NCI-H2081 (cell line): ENCODE measurements around the gene ACER3.
A peak's percentile ranks its signal among the peaks of the same experiment; 100 is the strongest.
"Not testable (repeated sequence)": the region's sequence is repeated elsewhere in the genome, so short reads cannot be mapped to it uniquely, and the experiment has no call there.

Experiments used
- DNase-seq, 2 experiments: peaks; one replicate each; lab custom pipeline; 2025; lab: John Stamatoyannopoulos, UW

ACER3 gene

DNA sequence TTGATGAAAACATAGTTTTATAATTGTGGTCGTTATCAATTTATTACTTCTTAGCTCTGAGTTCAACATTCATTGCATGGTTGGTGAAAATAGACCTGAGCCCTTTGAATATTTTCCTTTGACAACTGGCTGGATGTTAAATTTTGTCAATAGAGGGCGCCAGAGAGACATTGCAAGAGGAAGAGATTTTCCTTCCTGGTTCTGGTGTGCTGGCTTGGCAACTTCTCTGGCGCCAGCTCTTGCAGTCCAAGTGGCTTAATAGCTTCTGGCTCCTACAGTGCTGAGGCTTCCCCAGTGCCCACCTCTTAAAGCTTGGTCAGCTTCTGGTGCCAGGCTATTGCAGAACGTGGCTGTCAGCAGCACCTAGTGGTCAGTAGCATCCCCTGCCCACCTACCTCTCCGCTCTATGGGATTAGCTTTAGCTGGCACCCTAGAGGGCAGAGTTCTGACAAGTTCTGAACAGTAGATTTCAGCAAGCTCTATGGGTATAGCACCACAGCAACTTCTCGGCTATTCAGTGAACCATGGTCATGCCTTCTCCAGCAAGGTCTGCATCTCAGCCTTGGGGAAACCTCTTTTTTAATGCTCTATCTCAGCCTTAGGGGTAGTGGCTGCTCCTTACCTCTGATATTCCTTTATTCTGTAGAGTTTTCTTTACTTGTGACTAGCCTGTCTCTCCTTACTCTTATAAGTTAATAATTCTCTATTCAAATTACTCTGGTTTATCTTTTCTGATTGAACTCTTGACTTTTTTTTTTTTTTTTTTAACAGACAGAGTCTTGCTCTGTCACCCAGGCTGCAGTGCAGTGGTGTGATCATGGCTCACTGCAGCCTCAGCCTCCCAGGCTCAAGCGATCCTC is 59.4 kb downstream of the ACER3 start:
- DNase-seq, result peak; percentile 88 to 89

DNA sequence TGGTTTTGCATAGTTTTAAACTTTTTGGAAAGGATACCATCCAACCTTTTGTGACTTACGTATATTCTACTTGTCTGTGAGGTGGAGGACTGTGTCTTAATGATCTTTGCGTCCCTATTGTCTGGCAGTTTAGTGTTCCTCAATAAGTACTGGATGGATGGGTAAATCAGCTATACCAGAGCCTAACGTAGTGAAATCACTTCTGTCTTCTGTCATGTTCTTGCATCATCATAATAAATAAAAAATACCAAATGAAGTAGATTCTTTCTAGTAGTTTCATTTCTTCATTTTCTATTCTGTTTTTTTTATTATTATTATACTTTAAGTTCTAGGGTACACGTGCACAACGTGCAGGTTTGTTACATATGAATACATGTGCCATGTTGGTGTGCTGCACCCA is 66.4 kb downstream of the ACER3 start:
- no peak for DNase-seq

DNA sequence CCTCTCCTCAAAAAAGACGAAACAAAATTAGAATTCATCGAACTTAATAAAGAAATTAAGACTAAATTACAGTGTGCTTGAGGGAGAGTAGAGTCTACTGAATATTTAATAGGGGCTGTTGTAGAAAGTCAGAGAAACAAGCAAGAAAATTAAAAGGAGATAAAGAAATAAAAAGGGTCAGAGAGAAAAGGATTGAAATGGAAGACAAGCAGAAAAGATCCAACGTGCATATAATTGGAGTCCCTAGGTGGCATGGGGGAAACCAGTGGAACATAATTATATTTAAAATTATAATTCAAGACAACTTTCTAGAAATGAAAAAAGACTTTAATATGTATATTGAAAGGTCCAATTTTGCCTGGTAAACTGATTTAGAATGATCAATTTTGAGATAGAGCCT is 74.3 kb downstream of the ACER3 start:
- DNase-seq, result no peak

DNA sequence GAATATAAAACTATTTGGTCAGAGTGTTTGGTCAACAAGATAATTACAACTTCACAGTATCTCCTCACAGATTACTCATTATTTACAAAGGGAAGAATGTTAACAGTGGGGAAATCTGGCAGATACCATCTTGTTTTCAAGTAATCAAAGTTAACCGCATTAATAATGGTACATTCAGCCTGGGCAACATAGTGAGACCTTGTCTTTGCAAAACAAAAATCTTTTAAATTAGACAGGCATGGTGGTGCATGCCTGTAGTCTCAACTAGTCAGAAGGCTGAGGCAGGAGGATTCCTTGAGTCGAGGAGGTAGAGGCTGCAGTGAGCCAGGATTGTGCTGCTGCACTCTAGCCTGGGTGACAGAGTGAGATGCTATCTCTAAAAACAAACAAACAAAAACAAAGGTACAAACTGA is 78.5 kb downstream of the ACER3 start:
- DNase-seq, result no peak

DNA sequence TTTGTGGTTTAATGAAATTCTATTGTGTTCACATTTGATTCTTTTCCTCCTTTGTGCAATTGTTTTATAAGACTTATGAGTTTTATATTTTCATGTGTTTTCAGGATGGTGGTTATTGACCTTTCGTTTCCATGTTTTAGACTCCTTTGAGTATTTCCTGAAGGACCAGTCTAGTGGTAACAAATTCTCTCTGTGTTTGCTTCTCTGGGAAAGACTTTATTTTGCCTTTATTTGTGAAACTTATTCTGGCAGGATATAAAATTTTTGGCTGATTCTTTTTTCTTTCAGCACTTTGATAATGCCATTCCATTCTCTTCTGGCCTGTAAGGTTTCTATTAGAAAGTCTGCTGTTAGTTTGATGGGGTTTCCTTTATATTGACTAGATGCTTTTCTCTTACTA is 83.5 kb downstream of the ACER3 start:
- no peak for DNase-seq

DNA sequence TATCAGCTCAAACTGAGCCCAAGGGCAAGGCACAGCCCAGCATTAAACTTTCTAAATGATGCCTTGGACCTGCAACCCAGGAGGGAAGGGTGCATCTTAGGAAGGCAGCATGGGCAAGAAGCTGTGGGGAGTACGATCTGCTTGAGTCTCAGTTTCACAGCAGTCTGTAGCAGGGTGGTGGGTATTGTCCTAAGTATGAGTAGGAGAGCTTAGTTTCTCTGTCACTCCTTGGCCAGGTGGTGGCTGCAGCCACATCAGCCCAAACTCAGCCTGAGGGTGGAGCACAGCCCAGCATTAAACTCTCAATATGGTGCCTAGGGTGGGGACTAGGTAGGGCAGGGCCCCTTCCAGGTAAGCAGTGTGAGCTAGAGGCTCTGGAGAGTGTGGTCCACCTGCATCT is 85.5 kb downstream of the ACER3 start:
- DNase-seq, result no peak

DNA sequence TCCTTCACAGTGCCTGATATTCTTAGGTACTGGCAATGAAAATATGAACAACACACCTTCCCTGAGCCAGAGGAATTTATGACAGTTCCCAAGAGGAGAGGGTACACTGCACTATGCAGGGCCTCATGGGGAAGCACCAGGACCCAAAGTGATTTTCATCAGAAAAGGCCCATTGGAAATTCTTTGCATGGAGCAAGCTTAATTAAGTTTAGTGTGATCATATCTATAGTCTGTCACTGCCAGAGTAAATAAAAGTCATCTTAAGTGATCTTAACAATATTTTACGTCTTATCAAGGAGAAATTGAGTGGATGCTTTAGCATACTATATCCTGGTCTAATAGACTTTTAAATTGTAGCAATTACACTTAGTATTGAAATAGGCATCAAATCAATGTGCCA is 86.5 kb downstream of the ACER3 start:
- DNase-seq, result no peak

DNA sequence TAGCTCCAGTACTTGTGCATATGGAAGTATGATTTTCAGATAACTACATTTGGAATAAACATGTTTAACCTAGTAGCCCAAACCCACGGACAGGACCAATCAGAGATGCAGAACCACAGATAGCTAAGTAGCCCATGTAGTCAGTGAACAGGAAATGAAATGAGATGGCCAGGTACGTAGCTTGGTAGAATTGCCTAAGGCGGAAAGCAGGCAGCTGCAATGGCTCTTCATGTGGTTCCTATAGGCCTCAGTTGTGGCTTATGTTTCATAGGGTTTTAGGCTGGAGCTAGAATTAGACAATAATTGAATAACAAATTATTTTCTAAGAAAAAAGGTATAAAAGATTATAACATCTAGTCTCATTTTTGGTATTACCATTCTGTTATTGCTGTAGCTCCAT is 87.1 kb downstream of the ACER3 start:
- DNase-seq, result no peak

DNA sequence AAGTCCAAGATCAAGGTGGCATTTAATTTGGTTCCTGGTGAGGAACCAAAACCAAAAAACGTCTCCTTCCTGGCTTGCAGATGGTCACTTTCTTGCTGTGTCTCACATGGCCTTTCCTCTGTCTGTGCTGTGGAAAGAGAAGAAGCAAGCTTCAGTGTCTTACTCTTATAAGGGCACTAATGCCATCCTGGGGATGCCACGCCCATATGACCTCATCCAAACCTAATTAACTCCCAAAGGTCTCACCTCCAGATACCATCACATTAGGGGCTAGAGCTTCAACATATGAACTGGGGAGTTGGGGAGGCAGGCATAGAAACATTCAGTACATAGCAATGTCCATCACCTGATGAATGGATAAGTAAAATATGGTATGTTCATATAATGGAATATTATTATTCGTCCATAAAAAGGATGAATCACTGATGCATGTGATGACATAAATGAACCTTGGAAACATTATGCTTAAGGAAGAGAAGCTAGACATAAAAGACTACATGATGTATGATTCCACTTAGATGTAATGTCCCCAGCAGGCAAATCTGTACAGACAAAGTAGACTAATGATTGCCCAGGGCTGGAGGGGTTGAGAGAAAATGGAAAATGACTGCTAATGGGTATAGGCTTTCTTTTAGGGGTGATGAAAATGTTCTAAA is 94.9 kb downstream of the ACER3 start:
- no peak for DNase-seq

DNA sequence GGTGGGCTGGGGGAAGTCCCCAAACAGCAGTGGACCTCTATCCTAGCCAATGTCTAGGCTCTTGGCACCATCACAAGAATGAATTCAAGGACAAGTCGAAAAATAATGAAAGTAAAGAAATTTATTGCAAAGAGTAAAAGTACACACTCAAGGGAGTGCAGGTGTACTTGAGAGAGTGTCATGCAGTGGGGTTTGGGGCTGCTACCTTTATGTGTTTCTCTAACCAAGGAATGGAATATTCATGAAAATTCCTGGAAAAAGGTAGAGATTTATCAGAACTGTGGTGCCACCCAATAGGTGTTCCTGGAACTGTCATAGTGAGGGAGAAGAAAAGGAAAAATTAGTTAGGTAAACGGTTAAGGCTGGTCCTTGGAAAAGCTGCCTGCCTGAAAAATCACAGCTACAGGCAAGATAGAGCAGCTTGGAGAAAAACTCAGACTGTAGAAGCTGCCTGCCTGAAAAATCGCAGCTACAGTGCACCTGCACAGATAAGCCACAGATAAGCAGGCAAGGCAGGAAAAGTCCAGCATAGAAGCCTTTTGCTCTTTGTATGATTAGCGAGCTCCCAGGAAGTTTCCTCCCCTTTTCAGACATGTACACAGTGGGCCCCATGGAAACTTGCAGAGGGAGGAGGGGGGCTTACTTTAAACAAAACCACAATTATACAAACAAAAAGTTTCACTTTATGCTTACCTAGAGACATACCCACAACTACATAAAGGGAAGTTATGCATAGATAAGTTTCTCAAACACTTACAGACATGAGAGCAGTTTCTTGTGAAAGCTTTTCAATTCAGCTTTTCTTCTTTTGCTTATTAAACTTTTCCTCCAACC is 102.1 kb downstream of the ACER3 start:
- no peak for DNase-seq

DNA sequence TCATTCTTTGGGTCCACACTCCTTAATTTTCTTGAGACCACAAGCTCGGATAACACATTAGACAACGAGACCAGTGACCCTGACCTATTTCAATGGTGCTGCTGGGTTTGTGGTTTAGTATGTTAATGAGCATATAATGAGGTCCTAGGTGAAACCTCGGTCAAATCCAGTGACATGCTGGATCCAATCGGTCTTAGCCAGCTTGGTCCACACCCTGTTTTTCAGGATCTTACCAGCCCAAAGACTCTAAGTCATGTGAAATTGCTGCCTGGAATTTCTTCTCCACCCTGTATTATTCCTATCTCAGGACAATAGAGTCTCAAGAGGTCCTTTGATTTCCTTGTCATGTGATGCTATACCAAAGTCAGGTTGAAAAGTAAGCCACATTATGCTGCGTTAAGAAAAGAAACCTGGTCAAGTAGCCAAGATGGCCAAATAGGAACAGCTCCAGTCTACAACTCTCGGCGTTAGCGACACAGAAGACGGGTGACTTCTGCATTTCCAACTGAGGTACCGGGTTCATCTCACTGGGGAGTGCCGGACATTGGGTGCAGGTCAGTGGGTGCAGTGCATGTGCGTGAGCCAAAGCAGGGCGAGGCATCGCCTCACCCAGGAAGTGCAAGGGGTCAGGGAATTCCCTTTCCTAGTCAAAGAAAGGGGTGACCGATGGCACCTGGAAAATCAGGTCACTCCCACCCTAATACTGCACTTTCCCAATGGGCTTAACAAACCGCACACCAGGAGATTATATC is 102.9 kb downstream of the ACER3 start:
- not testable (repeated sequence) for DNase-seq

DNA sequence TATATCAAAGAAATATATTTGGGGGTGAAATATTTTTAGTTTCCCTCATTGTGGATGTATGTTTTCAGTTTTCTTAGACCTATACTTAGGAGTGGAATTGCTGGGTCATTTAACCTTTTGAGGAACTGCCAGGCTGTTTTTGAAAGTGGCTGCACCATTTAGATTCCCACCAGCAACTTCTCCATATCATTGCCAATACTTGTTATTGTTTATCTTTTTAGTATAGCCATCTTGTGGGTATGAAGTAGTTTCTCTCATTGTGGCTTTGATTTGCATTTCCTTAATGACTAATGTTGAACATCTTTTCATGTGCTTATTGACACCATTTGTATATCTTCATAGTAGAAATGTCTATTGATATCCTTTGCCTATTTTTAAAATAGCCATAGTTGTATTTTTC is 111.3 kb downstream of the ACER3 start:
- no peak for DNase-seq

DNA sequence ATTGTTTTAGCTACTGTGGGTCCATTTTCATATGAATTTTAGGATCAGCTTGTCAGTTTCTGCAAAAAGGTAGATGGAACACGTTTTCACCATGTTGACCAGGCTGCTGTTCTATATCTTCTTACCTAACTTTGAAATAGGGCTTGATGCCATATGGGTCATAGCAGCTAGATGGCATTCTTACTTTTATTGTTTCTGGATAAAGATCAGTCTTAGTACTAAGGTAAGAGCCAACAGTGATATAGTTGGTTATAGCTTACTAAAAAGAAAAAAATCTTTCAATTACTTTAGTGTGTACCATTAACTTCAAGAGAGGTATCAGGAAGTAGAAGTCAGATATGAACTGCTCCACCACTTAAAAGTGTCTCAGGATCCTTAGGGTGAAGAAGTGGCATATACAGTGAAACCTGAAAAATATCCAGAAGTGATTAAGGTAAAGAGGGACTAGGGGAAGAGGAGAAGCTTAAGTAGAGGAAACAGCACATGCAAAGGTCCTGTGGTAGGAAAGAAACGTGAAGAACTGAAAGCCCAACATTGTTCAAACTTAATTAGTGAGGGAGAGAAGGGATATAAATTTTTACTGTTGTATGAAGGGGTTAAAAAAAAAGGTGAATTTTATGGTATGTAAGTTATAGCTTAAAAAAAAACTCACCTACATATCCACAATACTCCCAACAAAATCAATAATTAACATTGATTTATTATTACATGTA is 113.6 kb downstream of the ACER3 start:
- DNase-seq, result no peak

DNA sequence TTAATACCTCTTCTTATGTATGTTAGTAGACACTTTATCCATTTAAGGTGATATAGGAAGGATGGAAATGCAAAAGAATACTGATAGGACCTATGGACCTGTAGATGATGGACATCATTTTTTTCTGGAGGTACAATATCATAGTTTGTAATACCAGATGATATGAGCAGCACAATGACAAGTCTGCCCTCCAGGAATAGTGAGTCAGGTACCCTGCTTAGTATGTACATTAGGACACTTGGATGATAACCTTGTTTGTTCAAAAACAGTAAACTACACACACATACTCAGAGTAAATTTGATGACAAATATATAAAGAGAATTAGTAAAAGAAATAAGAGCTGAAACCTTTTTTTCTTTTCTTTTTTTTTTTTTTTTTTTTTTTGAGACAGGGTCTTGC is 114.8 kb downstream of the ACER3 start:
- DNase-seq, result no peak

DNA sequence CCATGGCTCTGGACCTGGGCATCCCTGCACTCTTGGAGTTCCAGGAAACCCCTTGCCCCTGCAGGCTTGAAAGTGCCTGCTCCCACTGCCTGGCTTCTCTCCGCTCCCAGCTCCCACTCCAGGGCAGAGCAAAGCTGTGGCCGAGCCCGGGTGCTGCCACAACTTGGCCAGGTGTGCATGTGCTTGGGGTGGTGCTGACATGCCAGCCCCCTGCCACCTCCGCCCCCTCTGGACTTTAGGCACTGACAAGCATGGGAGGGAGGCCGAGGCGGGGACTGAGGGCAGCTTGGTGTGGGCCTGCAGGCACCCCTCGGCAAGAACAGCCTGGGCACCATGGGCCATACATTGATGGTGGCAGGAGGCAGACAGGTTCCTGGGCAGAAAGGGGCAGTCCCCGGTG is 117.1 kb downstream of the ACER3 start:
- DNase-seq, result no peak

DNA sequence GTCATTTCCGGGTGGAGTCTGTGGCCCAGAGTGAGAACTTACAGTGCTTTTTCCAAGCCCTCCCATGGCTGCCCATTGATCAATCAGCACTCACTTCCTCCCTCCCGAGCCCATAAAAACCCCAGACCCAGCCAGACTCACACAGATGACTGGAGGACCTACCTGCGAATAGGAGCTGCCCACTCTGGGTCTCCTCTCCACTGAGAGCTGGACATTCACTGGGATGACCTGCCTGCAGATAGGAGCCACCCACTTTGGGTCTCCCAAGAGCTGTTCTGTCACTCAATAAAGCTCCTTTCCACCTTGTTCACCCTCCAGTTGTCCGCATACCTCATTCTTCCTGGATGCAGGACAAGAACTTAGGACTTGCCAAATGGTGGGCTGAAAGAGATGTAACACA is 117.5 kb downstream of the ACER3 start:
- DNase-seq, result no peak

DNA sequence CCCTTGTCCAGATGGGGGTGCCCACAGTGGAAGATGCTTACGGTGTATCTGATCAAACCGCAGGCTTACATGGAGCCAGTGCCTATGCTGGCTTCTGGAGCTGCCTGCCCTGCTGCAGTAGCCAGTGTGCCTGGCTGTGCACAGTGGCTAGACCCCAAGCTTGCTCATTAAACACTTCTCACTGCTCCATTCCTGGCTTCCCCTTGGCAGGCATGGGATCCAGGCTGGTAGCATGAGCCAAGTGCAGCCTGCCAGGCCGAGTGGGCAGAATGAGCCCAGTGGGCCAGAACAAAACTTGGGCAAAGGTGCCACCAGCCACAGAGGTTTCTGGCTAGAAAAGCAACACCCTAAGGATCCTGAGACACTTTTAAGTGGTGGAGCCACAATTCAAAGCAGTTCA is 118.1 kb downstream of the ACER3 start:
- DNase-seq, result no peak

DNA sequence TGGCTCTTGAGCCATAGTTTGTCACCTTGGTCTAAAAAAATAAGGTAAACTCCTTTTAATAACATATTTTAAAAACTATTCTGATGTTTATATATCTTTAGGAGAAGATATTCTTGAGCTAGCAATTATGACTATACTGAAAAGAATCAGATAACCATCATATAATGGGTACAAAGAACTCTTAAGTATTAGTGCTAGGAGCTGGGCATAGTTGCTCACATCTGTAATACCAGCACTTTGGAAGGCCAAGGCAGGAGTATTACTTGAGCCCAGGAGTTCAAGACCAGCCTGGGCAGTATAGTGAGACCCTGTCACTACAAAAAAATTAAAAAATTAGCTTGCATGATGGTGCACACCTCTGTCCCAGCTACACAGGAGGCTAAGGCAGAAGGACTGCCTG is 119.5 kb downstream of the ACER3 start:
- DNase-seq, result no peak

DNA sequence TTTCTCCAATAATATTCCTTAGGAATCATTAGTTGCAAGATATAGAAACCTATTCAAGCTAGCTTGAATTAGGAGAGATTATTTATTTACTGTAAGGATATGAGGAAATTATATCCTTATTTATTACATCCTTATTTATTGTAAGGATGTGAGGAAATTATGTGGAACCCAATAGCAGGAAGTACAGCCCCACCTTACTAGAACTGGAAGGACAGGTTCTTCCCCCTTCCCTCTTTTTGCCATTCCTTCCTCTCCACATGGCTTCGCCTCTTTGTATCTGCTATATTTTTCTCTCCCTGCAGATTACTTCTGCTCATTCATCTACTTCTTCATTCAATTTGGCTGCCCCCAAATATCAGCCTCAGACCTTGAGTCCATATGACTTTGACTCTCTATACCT is 124.0 kb downstream of the ACER3 start:
- no peak for DNase-seq

DNA sequence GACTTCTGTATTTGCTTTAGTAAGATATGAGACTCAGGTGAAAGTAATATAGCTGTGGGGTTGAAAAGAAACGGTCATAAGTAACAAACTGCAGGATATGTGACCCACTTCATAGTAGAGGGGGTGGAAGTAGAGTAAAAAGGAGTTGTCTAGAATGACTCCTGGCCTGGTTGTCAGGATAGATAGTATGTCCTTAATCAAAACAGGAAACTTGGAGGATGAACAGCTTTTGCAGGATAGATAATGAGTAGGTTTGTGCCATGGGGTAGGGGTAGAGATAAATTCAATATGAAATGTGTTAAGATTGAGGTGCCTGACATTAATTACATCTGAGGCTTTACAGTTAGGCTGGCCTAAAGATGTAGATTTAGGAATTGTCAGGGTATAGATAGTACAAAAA is 126.5 kb downstream of the ACER3 start:
- DNase-seq, result no peak

DNA sequence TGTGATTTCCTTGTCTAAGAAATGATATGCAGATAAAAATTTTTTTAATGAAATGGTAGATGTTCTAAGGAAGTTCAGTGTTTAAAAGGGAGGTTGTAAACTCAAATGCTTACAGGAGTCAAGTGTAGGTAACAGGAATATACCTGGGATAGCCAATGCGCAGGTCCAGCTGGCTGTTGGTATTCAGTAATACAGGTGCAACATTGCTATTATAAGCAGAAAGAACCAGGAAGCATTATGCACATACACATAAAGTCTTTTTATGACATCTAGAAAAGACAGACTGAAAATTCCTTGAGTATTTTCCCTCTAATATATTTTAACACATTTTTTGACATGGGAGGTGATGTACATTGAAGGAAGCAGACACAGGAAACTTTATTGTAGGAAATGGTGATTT is 129.9 kb downstream of the ACER3 start:
- no peak for DNase-seq
